Measurements from ENCODE around the gene STK33. TPM values are rescaled to one million over a fixed set of nuclear protein-coding genes. Genes with fewer than 3 reads are reported as not detected.

The STK33 gene
- total RNA-seq, 1 experiment from 2014 or later = 3.9 TPM

GRCh38 chr11:8533332-8533731 is 60.7 kb downstream of the STK33 start:
- Histone ChIP-seq H3K4me3 (ENCODE audit: low read depth in 2 of 2, low read length in 2 of 2) (no peak overlapping the region), H3K4me1 (ENCODE audit: control insufficient read depth, insufficient read depth, low read length) (no peaks in the 10 kb centered on the region), H3K36me3 (ENCODE audit: control insufficient read depth, insufficient read depth, low read length) (no peaks in the 10 kb centered on the region), H3K27me3 (ENCODE audit: control insufficient read depth, insufficient read depth, low read length) (no peaks in the 10 kb centered on the region; the same call in 1 of the 2 replicates), H3K27ac (ENCODE audit: low read length) (no peak overlapping the region), H3K9me3 (ENCODE audit: control insufficient read depth, insufficient read depth, low read depth, low read length) (no peaks in the 10 kb centered on the region)
- POLR2A ChIA-PET = no interaction called here
- CTCF ChIA-PET = no interaction called here
- in situ Hi-C loops (cut with HindIII; ENCODE audit: low pct_unique_long_range_greater_than_20kb, low sequenced_read_pairs) = no loop called here
- no TSS peak for BruUV-seq (replicated peaks)
- no peak for ATAC-seq
- intact Hi-C loops (cut with micrococcal nuclease; ENCODE audit: unreplicated experiment) = no loop called here
- no peak for DNase-seq (ENCODE audit: low read depth, low spot score)
- TF ChIP-seq TCF7L2 (IDR thresholded peaks at IDR 0.05; ENCODE audit: low read depth, low read length) (no peak), REST (IDR thresholded peaks at IDR 0.05; ENCODE audit: insufficient read depth in 1 of 2, low read depth in 2 of 2, low read length in 1 of 2) (no peak), CTCF (IDR thresholded peaks at IDR 0.05) (peak; percentile 28; the same call in 1 of the 2 replicates), SIN3A (IDR thresholded peaks at IDR 0.05; ENCODE audit: borderline replicate concordance, insufficient read depth, low read depth, low read length) (no peak)

DNA sequence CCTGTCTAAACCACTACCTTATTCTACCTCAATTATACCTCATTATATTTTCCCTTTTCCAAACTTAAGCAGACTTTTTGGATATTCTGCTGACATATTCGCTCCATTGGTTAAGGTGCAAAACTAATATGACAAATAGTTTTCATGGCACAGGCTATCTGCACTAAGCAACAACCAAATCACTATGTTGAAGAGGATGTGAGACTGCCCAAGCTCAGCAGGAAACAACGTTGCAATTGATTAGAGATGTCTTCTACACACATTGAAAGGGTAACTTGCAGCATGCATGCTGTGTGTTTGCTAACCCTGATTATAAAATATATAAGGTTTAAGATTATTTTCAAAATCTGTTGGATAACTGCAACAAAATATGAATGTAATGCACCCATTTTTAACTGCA is 61.6 kb downstream of the STK33 start:
- DNase-seq (ENCODE audit: low read depth, low spot score) = no peak
- no peaks in the 10 kb centered on the region for H3K9me3 ChIP-seq (ENCODE audit: control insufficient read depth, insufficient read depth, low read depth, low read length)
- in situ Hi-C loops (cut with HindIII; ENCODE audit: low pct_unique_long_range_greater_than_20kb, low sequenced_read_pairs) = no loop called here
- no peaks in the 10 kb centered on the region; the same call in 1 of the 2 replicates for H3K27me3 ChIP-seq (ENCODE audit: control insufficient read depth, insufficient read depth, low read length)
- intact Hi-C loops (cut with micrococcal nuclease; ENCODE audit: unreplicated experiment) = no loop called here
- POLR2A ChIA-PET = no interaction called here
- no TSS peak for BruUV-seq (replicated peaks)
- TF ChIP-seq SIN3A (IDR thresholded peaks at IDR 0.05; ENCODE audit: borderline replicate concordance, insufficient read depth, low read depth, low read length) (no peak), CTCF (IDR thresholded peaks at IDR 0.05) (no peak), POLR2AphosphoS5 (IDR thresholded peaks at IDR 0.05; ENCODE audit: low read depth, low read length) (no peak), REST (IDR thresholded peaks at IDR 0.05; ENCODE audit: insufficient read depth in 1 of 2, low read depth in 2 of 2, low read length in 1 of 2) (no peak), TCF7L2 (IDR thresholded peaks at IDR 0.05; ENCODE audit: low read depth, low read length) (no peak)
- ATAC-seq = no peak
- H3K27ac ChIP-seq (ENCODE audit: low read length) = no peak overlapping the region
- CTCF ChIA-PET = no interaction called here
- H3K4me3 ChIP-seq (ENCODE audit: low read depth in 2 of 2, low read length in 2 of 2) = no peak overlapping the region
- H3K4me1 ChIP-seq (ENCODE audit: control insufficient read depth, insufficient read depth, low read length) = no peaks in the 10 kb centered on the region
- no peaks in the 10 kb centered on the region for H3K36me3 ChIP-seq (ENCODE audit: control insufficient read depth, insufficient read depth, low read length)

Data from Panc1 (cell line).